ENCODE data around the gene PTCD2.

DNA sequence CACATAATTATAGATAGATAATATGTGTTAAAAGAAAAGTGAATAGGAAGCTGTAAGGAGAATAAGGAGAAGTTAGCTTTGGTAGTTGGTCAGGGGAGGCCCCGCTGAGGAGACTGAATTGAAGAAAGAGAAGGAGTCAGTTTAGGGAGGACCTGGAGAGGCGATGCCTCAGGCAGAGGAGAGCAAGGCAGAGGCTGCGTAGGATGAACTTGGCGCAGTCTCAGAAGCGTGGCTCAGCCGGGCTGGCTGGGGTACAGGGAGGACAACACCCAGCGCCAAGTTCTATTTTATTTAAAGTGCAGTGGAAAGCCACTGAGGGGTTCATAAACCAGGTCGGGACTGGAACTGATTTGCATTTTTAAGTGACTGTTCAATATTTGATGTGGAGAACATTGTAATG is 68.5 kb downstream of the PTCD2 start:
- TF ChIP-seq CTCF (IDR thresholded peaks at IDR 0.05) (no peak), POLR2A (IDR thresholded peaks at IDR 0.05) (no peak), EP300 (IDR thresholded peaks at IDR 0.05) (no peak), POLR2AphosphoS5 (IDR thresholded peaks at IDR 0.05) (no peak)
